ENCODE measurements around the gene INO80C. TPM values are rescaled to one million over a fixed set of nuclear protein-coding genes. Genes with fewer than 3 reads are reported as not detected.

The INO80C gene
- total RNA-seq, 1 experiment from 2014 or later = 51.1 TPM

DNA sequence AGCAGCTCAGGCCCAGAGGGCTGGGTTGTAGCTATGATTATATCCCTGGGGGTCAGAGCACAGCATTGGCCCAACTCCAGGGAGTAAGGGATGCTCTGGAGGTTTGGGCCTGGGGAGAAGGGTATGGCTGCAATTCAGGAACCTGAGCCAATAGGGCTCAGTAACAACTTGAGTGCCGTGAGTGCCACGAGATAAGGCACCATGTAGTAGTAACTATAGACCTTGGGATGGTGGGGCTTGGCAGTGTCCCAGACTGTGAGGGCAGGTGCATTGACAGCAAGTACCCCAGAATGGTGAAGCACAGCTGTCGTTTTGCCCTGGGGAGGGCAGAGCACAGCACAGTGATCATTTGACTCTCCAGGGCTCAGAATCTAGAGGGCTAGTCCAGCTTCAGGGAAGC is 75.5 kb downstream of the INO80C start:
- Histone ChIP-seq H3K27ac (ENCODE audit: insufficient read length, low read depth, low read length) (no peak overlapping the region), H2BK120ac (ENCODE audit: low read depth, low read length, poor library complexity, severe bottlenecking) (no peak overlapping the region), H3K4me2 (ENCODE audit: insufficient read depth, insufficient read length, low read length) (no peak overlapping the region), H3K9me3 (ENCODE audit: control insufficient read depth, low read depth, low read length) (no peaks in the 10 kb centered on the region), H2AFZ (ENCODE audit: low read length) (no peak overlapping the region), H3K9ac (ENCODE audit: extremely low read depth, insufficient read length, low read length) (no peak overlapping the region), H3K23ac (ENCODE audit: insufficient read length, low read depth, low read length) (no peak overlapping the region), H2BK12ac (ENCODE audit: insufficient read length, low read depth, low read length) (no peak overlapping the region), H2BK20ac (ENCODE audit: low read depth, low read length, poor library complexity, severe bottlenecking) (no peak overlapping the region), H4K5ac (ENCODE audit: insufficient read length, low read depth, low read length) (no peak overlapping the region), H4K91ac (ENCODE audit: insufficient read length, low read depth, low read length) (no peak overlapping the region), H3T11ph (ENCODE audit: low read length) (no peak overlapping the region), H3K4me1 (ENCODE audit: insufficient read depth, low read length) (no peaks in the 10 kb centered on the region), H4K8ac (replicated peaks; ENCODE audit: insufficient read length, low read depth, low read length) (no peak overlapping the region), H2BK15ac (ENCODE audit: low read depth, low read length) (no peak overlapping the region), H3K79me1 (ENCODE audit: insufficient read depth, low read depth, low read length, poor library complexity, severe bottlenecking) (no peaks in the 10 kb centered on the region), H3K79me2 (ENCODE audit: insufficient read depth, low read length) (no peaks in the 10 kb centered on the region), H3K23me2 (ENCODE audit: insufficient read length, low read depth, low read length, poor library complexity, severe bottlenecking) (no peaks in the 10 kb centered on the region), H4K20me1 (ENCODE audit: control insufficient read depth, insufficient read depth, insufficient read length) (no peaks in the 10 kb centered on the region), H3K18ac (ENCODE audit: insufficient read length, low read depth, low read length) (no peak overlapping the region), H2BK5ac (ENCODE audit: insufficient read length, low read length) (no peak overlapping the region), H3K27me3 (ENCODE audit: insufficient read depth, low read length) (no peaks in the 10 kb centered on the region), H3K56ac (ENCODE audit: insufficient read length, low read depth, low read length) (no peak overlapping the region), H3K14ac (ENCODE audit: insufficient read depth, low read length) (no peak overlapping the region), H3K4ac (ENCODE audit: low read depth, low read length) (no peak overlapping the region), H2AK5ac (ENCODE audit: insufficient read length, low read length) (no peak overlapping the region)
- DNase-seq = no peak
- H3K9me3 Mint-ChIP-seq = peaks cover 14 to 15% of the 10 kb centered on the region in 2 experiments
- H3K36me3 Mint-ChIP-seq (ENCODE audit: insufficient read depth in 1 of 3, low read depth in 3 of 3) = peaks cover 0 to 16% (median 5%) of the 10 kb centered on the region in 3 experiments; a peak in 4 of 7 replicates
- TF ChIP-seq, protein P1, sequence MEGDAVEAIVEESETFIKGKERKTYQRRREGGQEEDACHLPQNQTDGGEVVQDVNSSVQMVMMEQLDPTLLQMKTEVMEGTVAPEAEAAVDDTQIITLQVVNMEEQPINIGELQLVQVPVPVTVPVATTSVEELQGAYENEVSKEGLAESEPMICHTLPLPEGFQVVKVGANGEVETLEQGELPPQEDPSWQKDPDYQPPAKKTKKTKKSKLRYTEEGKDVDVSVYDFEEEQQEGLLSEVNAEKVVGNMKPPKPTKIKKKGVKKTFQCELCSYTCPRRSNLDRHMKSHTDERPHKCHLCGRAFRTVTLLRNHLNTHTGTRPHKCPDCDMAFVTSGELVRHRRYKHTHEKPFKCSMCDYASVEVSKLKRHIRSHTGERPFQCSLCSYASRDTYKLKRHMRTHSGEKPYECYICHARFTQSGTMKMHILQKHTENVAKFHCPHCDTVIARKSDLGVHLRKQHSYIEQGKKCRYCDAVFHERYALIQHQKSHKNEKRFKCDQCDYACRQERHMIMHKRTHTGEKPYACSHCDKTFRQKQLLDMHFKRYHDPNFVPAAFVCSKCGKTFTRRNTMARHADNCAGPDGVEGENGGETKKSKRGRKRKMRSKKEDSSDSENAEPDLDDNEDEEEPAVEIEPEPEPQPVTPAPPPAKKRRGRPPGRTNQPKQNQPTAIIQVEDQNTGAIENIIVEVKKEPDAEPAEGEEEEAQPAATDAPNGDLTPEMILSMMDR (conservative IDR thresholded peaks at IDR 0.05) = no peak
- no CpG with 5 or more reads among the region's 3 CpGs for WGBS (ENCODE audit: extremely low coverage, insufficient read length, low lambda C conversion rate)
- peaks cover 14% of the 10 kb centered on the region in 2 experiments for H3K4me1 Mint-ChIP-seq
- H3K27ac Mint-ChIP-seq = no peak overlapping the region
- no peak overlapping the region for H3K4me3 Mint-ChIP-seq
- peaks cover 2% of the 10 kb centered on the region; the same call in 1 of the 2 replicates for H3K27me3 Mint-ChIP-seq (ENCODE audit: low read depth)
